HG02571 (cell line): Measurements from ENCODE around the gene ABCC1.
"Not testable (repeated sequence)": the region's sequence is repeated elsewhere in the genome, so short reads cannot be mapped to it uniquely, and the experiment has no call there.

Experiments used
- ATAC-seq: cut with Tn5 transposase; IDR thresholded peaks from one replicate; pipeline ENCODE4 v1.9.1; 2021; ENCODE audit warnings: mild to moderate bottlenecking, moderate library complexity; ENCODE audit not compliant: unreplicated experiment

The ABCC1 gene

GRCh38 chr16:16175296-16175695, 225.9 kb downstream of the ABCC1 start:
- no peak for ATAC-seq

- no peak for ATAC-seq
Measured at GRCh38 chr16:16176328-16176727, 226.9 kb downstream of the ABCC1 start.

GRCh38 chr16:16178455-16179162, 229.2 kb downstream of the ABCC1 start:
- no peak for ATAC-seq

- ATAC-seq = not testable (repeated sequence)
Measured at GRCh38 chr16:16181748-16182147, 232.3 kb downstream of the ABCC1 start.

GRCh38 chr16:16182918-16183317, 233.5 kb downstream of the ABCC1 start:
- no peak for ATAC-seq

GRCh38 chr16:16183562-16183961, 234.1 kb downstream of the ABCC1 start:
- ATAC-seq = no peak

- no peak for ATAC-seq
Measured at GRCh38 chr16:16184594-16184993, 235.2 kb downstream of the ABCC1 start.

GRCh38 chr16:16185095-16185494, 235.7 kb downstream of the ABCC1 start:
- no peak for ATAC-seq

- ATAC-seq = no peak
Measured at GRCh38 chr16:16186820-16187219, 237.4 kb downstream of the ABCC1 start.

- no peak for ATAC-seq
Measured at GRCh38 chr16:16188827-16189226, 239.4 kb downstream of the ABCC1 start.

GRCh38 chr16:16189842-16190241, 240.4 kb downstream of the ABCC1 start:
- no peak for ATAC-seq

- no peak for ATAC-seq
Measured at GRCh38 chr16:16190546-16190945, 241.1 kb downstream of the ABCC1 start.

- not testable (repeated sequence) for ATAC-seq
Measured at GRCh38 chr16:16190966-16191365, 241.6 kb downstream of the ABCC1 start.

- no peak for ATAC-seq
Measured at GRCh38 chr16:16191493-16192167, 242.2 kb downstream of the ABCC1 start.
